Mammary epithelial cell (primary cell): Measurements from ENCODE around the gene LRFN3.

Experiments used
- EZH2 ChIP-seq: IDR thresholded peaks from 2 replicates; pipeline ENCODE4 v1.6.1; 2012; ENCODE audit warnings: low read length, inconsistent platforms, borderline replicate concordance
- TF ChIP-seq, protein P1 (sequence below), 2 donors: IDR thresholded peaks in 1 of 2; conservative IDR thresholded peaks in 1 of 2; 2 replicates each; pipeline ENCODE4 v1.5.1; 2011 to 2012; ENCODE audit warnings: inconsistent platforms in 2 of 2, low read length in 2 of 2, mild to moderate bottlenecking in 2 of 2, control low read depth in 1 of 2, low read depth in 1 of 2; ENCODE audit not compliant: insufficient read depth in 1 of 2; ENCODE audit errors: extremely low read depth in 1 of 2

- TF ChIP-seq, protein P1, sequence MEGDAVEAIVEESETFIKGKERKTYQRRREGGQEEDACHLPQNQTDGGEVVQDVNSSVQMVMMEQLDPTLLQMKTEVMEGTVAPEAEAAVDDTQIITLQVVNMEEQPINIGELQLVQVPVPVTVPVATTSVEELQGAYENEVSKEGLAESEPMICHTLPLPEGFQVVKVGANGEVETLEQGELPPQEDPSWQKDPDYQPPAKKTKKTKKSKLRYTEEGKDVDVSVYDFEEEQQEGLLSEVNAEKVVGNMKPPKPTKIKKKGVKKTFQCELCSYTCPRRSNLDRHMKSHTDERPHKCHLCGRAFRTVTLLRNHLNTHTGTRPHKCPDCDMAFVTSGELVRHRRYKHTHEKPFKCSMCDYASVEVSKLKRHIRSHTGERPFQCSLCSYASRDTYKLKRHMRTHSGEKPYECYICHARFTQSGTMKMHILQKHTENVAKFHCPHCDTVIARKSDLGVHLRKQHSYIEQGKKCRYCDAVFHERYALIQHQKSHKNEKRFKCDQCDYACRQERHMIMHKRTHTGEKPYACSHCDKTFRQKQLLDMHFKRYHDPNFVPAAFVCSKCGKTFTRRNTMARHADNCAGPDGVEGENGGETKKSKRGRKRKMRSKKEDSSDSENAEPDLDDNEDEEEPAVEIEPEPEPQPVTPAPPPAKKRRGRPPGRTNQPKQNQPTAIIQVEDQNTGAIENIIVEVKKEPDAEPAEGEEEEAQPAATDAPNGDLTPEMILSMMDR (conservative IDR thresholded peaks at IDR 0.05 in 1 of 2, IDR thresholded peaks at IDR 0.05 in 1 of 2; ENCODE audit: extremely low read depth in 1 of 2, insufficient read depth in 1 of 2, low read depth in 1 of 2, low read length in 2 of 2): no peak
- TF ChIP-seq EZH2: no peak
Measured at GRCh38 chr19:35897706-35898451, 38.3 kb upstream of the LRFN3 start.
